HCT116 (cell line): ENCODE results near the gene TTR.

Experiments used
- CBX3 ChIP-seq: IDR thresholded peaks from 2 replicates; pipeline ENCODE4 v1.6.1; 2012; ENCODE audit warnings: low read depth
- EZH2phosphoT487 ChIP-seq: fragments of 200-600 bp; IDR thresholded peaks from 2 replicates; pipeline ENCODE4 v1.6.1; 2018; ENCODE audit warnings: antibody characterized with exemption, borderline replicate concordance
- POLR2AphosphoS5 ChIP-seq: IDR thresholded peaks from 2 replicates; pipeline ENCODE4 v1.6.1; 2011; ENCODE audit warnings: mild to moderate bottlenecking, low read depth, low read length, moderate library complexity

DNA sequence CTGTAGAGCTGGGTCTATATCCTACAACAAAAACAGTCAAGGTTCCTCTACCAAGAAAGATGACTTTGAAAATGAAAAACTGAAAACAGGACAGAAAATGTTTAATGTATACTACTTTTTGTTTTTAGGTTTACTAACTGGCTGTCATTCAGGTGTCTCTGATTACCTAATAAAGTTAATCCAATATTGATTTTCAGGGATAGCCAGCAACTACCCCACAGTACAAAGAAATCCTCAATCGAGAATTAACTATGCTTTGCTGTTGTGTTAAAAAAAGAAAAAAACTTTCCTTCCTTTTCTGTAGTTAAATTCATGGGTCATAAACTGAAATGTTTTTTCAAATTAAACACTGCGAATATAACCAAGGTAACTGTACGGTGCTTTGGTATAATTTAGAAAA lies 45.8 kb downstream of the TTR start:
- TF ChIP-seq EZH2phosphoT487 (no peak), POLR2AphosphoS5 (no peak), CBX3 (no peak)
